Stimulated activated CD4-positive, alpha-beta T cell treated with anti-CD3 and anti-CD28 coated beads, Interleukin-4, amount 100 ng/mL, for 4 hours (primary cell): ENCODE data around the gene RHOT1.
A peak's percentile ranks its signal among the peaks of the same experiment; 100 is the strongest.
"Not testable (repeated sequence)": the region's sequence is repeated elsewhere in the genome, so short reads cannot be mapped to it uniquely, and the experiment has no call there.

Source experiments
- DNase-seq, 2 experiments: peaks; one replicate each; pipeline ENCODE4 v3.0.0-alpha.2; 2020

RHOT1 gene

DNA sequence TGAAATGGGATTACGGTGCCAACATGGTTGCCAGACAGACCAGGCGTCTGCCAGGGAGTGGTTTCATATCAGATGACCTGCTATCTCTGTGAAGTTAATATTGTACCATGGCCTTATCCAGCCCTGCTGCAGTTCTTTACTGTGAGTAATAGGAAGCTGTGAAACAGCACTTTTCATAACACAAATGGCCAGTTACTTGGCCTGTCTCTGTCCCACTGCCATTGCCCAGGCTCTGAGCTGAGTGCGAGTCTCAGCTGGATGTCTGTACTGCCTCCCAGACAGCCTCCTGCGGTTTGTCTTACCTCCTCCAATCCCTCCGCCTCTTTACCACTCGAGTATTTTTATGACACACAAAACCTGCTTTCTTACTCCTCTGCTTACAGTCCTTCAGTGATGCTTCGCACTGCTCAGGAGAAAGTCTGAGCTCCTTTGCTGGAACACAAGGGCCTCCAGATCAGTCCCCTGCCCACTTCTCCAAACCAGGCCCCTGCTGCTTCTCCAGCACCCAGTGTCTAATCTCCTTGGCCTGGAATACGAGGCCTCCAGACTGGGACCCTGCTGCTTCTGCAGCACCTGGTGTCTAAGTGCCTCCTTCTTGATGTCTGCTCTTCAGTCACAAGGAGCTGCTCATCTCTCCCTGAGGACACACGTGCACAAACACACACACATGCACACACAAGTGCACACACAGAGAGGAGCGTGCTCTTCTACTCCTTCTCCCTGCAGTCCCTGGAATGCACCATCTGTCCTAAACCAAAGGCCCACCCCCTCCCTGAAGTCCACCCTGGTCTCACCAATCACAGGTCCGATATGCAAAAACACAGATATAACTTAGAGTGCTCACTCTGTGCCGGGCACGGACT lies 17.1 kb upstream of the RHOT1 start:
- DNase-seq, result no peak

DNA sequence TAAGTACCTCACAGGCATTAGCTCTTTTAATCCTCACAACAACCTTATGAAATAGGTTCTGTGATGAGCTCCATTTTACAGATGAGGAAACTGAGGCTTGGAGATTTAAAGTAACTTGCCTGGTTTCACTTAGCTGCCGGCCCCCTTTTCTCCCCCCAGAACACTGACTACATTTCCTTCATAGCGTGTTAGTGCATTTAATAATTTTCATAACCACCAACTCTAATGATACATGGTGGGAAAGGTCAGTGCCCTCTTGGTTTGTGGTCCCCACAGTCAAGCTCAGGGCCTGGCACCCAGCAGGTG lies 16.5 kb upstream of the RHOT1 start:
- DNase-seq, result no peak

DNA sequence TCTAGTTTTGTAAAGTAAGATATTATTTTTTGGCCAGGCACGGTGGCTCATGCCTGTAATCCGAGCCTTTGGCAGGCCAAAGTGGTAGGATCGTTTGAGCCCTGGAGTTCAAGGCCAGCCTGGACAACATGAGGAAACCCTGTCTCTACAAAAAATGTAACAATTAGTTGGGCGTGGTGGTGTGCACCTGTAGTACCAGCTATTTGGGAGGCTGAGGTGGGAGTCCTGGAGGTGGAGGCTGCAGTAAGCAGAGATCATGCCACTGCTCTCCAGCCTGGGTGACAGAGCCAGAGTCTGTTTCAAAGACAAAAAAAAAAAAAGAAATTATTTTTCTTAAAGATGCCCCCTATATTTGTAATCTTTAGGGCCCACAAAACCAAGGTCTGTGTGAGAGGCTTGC lies 16.0 kb upstream of the RHOT1 start:
- no peak for DNase-seq

DNA sequence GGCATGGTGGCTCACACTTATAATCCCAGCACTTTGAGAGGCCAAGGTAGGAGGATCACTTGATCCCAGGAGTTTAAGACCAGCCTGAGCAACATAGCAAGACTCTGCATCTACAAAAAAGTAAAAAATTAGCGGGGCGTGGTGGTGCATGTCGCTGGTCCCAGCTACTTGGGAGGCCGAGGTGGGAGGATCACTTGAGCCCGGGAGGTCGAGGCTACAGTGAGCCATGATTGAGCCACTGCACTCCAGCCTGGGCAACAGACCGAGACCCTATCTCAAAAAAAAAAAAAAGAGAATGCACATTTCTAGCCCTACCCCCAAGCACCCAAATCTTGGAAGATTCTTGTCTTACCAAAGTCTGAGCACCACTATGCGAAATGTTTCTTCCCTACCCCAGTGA lies 15.6 kb upstream of the RHOT1 start:
- DNase-seq, result no peak

DNA sequence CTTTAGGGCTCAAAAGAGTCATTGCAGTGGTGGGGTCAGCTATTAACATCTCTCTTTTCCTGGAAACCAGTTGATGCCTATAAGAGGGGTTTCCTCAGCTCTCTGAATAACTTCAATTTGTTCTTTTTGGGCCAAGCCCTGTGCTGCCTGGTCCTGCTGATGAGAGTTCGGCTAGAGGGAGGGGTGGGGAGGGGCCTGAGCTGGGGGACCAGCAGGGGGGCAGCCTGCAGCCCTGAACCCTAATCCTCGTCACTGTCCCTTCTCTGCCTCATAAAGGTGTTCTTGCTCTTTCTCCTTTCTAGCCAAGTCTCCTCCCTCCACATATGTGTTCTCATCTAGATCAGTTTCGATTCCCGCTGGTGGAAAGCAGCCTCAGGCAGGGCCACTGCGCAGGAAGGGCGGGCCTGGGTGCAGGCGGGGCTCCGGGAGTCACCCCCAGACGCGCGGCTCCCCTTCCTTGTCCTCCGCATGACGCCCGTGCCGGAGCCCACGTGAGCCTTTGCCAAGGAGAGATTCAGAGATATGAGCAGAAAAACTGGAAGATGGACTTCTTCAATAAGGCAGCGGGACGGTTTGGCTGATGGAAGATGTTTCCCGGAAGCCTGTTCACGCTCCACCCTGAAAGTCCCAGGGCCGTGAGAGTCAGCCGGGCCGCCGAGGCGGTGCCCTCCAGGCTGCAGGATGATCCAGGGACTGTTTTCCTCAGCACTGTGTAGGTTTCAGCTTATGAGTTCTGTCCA lies 15.0 kb upstream of the RHOT1 start:
- peak; percentile 66 to 89 for DNase-seq

DNA sequence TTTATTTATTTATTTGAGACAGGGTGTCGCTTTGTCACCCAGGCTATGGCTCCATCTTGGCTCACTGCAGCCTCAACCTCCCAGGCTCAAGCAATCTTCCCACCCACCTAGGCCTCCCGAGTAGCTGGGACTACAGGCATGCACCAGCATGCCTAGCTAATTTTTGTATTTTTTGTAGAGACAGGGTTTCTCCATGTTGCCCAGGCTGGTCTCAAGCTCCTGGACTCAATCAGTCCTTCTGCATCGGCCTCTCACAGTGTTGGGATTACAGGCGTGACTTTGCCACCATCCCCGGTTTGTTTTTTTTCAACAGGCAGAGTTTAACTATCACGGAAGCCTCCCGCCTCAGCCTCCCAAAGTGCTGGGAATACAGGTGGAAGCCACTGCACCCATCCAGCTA lies 13.8 kb upstream of the RHOT1 start:
- not testable (repeated sequence) for DNase-seq

DNA sequence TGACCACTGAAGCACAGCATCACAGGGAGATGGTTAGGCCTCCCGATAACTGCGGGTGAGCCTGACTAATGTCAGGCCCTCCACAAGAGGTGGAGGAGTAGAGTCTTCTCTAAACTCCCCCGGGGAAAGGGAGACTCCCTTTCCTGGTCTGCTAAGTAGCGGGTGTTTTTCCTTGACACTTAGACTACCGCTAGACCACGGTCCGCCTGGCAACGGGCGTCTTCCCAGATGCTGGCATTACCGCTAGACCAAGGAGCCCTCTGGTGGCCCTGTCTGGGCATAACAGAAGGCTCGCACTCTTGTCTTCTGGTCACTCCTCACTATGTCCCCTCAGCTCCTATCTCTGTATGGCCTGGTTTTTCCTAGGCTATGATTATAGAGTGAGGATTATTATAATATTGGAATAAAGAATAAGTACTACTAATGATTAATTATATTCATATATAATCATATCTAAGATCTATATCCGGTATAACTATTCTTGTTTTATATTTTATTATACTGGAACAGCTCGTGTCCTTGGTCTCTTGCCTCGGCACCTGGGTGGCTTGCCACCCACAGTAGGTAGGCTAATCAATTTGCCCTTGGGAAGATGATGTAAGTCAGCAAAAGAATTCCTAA lies 6.7 kb upstream of the RHOT1 start:
- not testable (repeated sequence) for DNase-seq

DNA sequence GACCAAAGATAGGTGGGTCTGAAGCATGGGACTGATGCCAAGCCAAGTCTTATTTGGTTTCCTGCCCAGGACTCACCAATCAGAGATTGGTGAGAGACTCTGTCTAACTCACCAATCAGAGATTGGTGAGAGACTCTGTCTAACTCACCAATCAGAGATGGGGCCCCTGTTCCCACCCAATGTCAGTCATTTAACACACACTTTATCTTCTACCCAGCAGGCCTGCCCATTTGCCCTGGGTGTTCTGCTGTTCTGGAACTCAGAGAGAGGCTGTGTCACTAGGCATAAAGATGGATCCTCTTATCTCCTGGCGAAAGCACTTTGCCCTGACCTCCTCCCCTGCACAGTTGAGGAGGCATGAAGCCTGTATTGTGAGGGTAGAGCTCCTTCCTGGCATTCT lies 5.4 kb upstream of the RHOT1 start:
- DNase-seq, result no peak

DNA sequence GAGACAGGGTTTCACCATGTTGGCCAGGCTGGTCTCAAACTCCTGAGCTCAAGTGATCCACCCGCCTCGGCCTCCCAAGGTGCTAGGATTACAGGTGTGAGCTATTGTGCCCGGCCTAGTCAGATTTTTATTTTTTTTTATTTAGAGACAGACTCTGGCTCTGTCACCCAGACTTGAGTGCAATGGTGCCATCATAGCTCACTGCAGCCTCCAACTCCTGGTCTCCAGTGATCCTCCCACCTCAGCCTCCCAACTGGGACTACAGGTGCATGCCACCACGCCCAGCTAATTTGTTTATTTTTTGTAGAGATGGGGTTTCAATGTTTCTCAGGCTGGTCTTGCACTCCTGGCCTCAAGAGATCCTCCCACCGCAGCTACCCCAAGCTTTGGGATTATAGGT lies 2.8 kb upstream of the RHOT1 start:
- DNase-seq, result not testable (repeated sequence)

DNA sequence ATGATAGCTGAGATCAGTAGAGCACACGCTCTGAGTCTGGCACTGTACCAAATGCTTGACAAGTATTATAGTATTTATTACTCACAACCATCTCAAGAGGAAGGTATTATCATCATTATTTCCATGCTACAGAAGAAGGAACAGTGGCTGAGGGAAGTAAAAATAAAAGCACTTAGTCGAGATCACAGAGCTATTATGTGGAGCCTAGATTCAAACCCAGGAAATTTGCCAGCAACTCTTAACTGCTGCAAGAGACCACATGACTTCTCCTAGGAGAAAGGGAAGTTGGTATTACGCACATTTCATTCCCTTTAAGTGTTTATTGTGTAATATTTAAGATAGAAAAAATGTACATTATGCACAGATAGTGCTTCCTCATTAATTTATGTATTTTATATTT lies 1.0 kb upstream of the RHOT1 start:
- DNase-seq, result peak in 1 of 2 experiments; percentile 13

DNA sequence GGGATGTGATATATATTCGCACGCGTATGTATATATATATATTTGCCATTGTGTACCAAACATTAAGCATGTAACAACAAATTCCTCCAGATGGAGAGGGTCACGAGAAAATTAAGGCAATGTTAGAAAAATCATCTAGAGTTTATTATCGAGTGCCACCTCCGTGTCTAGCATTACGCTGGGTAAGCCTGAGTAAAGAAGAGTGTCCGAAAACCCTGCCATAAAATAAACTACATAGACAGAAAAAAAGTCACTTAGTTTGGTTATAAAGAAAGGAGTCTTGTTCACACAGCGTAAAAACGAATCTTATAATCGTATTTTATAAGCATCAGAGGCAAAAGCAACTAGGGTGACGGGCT lies 644 bp upstream of the RHOT1 start:
- DNase-seq, result no peak

DNA sequence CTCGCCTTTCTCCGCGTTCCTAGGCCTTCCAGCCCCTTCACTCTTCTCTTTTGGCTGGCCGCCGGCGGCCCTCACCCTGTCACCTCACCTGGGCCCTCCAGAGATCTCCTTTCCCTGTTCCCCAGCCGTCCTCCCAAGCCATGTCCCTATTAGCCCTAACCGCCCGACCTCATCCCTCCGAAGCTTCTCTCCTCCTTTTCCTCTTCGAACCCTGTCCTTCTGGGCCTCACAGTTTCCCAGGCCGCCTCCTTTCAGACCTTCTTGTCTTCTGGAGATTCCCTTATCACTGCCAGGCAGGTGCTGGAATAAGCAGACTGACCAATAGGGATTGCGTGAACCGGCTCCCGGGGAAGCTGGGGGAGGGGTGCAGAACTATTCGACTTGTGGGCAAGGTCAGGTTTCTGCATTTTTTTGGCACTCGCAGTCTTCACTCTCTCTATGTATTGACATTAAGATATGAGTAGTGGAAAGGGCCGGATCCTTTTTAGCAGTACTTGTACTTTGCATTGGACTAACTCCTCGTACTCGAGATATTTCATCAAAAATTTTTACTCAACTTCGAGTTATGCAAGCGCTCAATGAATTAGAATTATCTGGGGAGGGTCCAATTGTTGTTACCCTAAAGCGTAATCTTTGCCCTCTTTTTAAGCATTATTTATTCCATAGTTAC lies 690 bp downstream of the RHOT1 start:
- DNase-seq, result peak in 1 of 2 experiments; percentile 20

DNA sequence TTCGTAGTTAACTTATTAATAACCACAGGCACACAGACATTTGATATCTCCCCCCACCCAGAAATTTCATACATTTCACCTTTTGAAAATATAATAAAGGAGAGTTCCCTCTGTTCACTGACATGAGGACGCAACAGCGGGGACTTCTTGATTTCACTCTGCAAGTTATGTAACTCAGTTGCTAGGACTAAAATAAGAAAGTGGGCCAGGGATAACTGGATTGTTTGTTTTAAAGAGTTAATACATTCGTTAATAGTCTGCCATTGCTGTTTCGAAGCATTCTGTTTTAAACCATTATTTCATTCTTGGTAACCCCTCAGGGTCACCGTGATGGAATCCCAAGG lies 1.2 kb downstream of the RHOT1 start:
- DNase-seq, result no peak

DNA sequence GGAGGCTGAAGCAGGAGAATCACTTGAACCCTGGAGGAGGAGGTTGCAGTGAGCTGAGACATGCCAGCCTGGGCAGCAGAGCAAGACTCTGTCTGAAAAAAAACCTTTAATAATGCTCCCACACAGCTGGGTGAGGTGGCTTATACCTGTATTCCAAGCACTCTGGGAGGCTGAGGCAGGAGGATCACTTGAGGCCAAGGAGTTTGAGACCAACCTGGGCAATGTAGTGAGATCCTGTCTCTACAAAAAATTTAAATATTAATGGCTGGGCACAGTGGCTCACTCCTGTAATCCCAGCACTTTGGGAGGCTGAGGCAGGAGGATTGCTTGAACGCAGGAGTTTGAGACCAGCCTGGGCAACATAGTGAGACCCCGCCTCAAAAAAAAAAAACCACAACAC lies 2.1 kb downstream of the RHOT1 start:
- DNase-seq, result not testable (repeated sequence)

DNA sequence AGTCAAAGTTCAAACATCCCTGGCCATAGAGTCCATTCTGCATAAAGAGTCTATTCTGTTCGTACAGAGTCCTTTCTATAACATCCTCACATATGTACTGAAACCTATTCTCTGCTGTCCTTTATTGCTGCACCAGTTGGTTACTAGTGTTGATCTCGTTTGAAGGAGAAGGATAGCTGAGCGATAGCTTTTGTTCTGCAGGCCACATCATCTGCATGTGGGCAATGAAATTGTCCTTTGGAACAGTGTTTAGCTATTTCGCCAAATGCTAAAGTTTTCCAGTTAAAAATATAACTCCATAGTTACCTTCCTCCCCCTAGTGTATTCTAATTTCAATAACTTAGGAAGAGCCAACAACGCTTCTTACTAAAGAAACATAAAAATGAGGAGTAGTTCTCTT lies 6.0 kb downstream of the RHOT1 start:
- DNase-seq, result no peak

DNA sequence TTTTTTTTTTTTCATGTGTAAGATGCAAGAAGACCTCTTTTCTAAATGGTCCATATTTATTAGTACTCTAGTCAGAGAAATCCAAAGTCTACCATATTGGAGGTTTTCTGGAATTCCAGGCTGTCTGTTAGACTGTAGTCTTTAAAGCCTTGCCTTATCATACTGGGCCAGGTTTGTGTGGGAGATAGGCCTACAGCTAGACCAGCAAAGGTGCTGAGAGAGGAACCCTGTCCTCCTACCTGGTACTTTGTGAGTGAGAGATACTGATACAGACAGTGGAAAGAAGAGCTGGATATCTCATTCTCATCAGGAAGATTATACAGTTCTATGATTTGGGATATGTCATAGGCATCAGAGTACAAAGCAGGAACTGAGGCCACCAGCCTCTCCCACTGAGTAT lies 8.1 kb downstream of the RHOT1 start:
- no peak for DNase-seq

DNA sequence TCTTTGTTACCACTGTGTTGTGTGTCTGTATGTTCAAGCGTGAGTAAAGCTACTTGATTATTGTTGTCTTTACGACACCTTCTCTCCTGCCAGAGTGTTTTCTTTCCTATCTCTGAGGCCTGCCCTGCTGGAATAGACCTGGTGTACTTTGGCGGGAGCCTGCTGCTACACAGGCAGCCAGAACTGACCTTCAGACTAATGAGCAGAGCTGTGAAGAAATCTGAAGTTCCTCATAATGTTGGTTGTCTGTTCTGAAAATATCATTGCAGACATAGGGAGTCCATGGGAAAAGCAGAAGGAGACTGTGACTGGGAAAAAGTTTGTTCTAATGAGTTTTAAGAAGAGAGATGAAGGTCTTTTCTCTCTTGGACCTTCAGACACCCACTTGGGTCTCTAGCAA lies 9.8 kb downstream of the RHOT1 start:
- DNase-seq, result no peak

DNA sequence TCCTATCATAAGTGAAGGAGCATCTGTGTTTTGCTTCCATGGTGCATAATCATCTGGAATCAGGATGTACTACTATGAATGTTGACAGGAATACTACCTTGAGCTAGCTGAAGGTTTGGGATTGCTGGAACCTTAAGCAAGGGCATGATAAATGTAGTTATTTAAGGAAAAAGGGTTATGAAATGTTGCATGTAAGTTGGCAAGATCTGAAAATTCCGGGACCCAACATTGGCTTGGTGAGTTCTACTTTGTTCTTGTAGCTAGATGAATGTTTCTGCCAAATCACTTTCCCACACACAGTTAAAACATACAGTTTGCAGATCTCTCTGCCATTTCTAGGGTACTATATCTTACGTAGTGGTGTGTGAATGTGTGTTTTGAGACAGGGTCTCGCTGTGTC lies 13.6 kb downstream of the RHOT1 start:
- no peak for DNase-seq

DNA sequence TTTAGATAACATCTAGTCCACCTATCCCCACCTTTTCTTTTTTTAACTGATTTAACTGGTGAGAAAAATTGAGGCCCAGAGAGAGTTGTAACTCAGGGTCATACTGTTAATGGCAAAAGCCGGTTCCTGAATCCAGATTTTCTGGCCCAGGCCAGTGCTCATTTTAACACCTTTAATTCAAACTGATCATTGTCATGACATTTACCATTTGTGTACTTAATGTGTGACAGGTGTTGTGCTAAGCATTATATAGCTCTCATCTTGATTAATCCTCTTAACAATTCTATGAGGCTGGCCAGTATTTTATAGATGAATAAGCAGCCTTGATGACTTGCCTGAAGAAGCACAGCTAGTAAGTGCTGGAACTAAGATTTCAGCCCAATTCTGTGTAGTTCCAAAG lies 14.4 kb downstream of the RHOT1 start:
- no peak for DNase-seq

DNA sequence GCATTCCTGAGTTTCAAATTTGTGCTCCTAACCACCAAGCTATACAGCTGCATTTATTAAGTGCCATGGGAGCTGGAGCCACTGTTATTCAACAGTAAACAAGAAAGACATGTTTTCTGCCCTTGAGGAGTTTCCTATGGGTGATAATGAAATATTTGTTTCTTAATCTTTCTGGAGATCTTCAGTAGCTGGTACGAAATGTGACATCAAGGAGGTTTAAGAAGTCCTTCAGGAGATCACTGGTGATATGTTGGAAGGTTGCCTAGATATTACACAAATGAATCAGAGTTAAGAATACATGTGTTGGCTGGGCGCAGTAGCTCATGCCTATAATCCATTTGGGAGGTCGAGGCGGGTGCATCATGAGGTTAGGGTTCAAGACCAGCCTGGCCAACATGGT lies 14.9 kb downstream of the RHOT1 start:
- no peak for DNase-seq

DNA sequence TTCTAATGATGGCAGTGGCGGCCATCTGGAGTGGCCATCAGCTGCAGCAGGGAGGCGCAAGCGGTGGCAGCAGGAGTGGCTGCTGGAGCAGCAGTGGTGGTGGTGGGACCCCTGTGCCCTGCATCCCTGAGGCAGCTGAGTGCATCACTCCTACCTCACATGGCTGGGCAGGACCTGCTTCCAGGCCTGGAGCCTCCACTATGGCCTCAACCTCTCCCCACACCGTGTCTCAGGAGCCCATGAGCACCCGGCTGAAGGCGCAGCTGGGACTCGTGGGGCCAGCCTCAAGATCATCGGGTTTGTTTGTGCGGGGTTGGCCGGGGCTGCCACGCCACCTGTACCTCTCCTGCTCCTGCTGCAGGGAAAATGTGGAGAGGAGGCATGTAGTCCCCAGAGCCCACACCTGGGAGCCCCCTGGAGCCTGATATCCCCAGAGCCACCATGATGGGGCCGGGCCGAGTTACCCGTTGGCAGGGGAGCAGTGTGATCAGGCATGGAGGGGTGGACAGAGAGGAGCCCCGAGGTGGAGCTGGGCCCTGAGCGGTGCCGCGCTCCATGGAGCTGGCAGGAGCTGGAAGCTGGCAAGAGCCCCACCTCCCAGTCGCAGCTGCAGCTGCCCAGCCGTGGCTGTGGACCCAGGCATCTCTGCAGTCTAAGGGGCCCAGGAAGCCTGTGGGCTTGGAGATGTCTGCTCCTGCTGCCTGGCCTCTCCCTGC lies 16.7 kb downstream of the RHOT1 start:
- no peak for DNase-seq

DNA sequence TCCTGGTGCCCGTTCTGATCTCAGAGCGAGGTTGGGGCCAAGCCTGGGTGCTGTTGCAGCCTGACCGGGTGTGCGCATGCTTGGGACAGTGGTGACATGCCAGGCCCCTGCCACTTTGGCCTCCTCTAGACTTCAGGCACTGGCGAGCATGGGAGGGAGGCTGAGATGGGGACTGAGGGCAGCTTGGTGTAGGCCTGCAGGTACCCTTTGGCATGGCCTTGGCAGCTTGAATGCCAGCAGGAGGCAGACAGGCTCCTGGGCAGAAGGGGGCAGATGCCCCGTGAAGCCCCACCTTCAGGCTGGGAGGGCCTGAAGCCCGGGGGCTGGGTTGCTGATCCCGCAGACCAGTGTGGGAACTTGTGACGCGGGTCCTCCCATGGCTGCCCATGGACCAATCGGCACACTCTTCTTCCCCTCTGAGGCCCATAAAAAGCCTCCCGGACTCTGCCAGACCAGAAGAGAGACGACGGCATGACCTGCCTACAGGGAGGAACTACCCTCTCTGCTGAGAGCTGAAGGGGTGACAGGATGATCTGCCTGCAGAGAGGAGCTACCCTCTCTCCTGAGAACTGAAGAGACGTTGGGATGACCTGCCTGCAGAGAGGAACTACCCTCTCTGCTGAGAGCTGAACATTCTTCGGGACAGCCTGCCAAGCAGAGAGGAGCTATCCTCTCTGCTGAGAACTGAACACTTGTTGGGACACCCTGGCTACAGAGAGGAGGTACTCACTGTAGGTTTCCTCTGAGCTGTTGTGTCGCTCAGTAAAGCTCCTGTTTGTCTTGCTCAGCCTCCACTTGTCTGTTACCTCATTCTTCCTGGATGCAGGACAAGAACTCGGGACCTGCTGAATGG lies 17.5 kb downstream of the RHOT1 start:
- no peak for DNase-seq
